ENCODE measurements around the gene DSC2.

The DSC2 gene

GRCh38 chr18:31064130-31064529, 38.1 kb downstream of the DSC2 start:
- H3K9me3 ChIP-seq (ENCODE audit: control insufficient read depth, low read length): no peaks in the 10 kb centered on the region
- peaks cover 26% of the 10 kb centered on the region for H3K36me3 ChIP-seq (ENCODE audit: control insufficient read depth, insufficient read depth, low read length)
- H3K27ac ChIP-seq (ENCODE audit: low read depth, low read length, severe bottlenecking): no peak overlapping the region
- no CpG with 5 or more reads among the region's 1 CpG for WGBS, 2 experiments (ENCODE audit: insufficient coverage in 2 of 2)
- no peak overlapping the region for H3K4me3 ChIP-seq (ENCODE audit: extremely low read depth, insufficient read depth, low read length, poor library complexity, severe bottlenecking)
- H3K4me1 ChIP-seq (ENCODE audit: control insufficient read depth, insufficient read depth, low read length, poor library complexity, severe bottlenecking): no peaks in the 10 kb centered on the region

GRCh38 chr18:31061945-31062344, 40.3 kb downstream of the DSC2 start:
- no peak overlapping the region for H3K27ac ChIP-seq (ENCODE audit: low read depth, low read length, severe bottlenecking)
- H3K4me3 ChIP-seq (ENCODE audit: extremely low read depth, insufficient read depth, low read length, poor library complexity, severe bottlenecking): no peak overlapping the region
- WGBS, 2 experiments (ENCODE audit: insufficient coverage in 2 of 2): 48 to 78% methylated on average over 2 to 3 of the region's 4 CpGs
- no peaks in the 10 kb centered on the region for H3K4me1 ChIP-seq (ENCODE audit: control insufficient read depth, insufficient read depth, low read length, poor library complexity, severe bottlenecking)
- H3K36me3 ChIP-seq (ENCODE audit: control insufficient read depth, insufficient read depth, low read length): peaks cover 8% of the 10 kb centered on the region
- no peaks in the 10 kb centered on the region for H3K9me3 ChIP-seq (ENCODE audit: control insufficient read depth, low read length)

GRCh38 chr18:31058897-31059296, 43.3 kb downstream of the DSC2 start:
- H3K36me3 ChIP-seq (ENCODE audit: control insufficient read depth, insufficient read depth, low read length): no peaks in the 10 kb centered on the region
- H3K4me3 ChIP-seq (ENCODE audit: extremely low read depth, insufficient read depth, low read length, poor library complexity, severe bottlenecking): no peak overlapping the region
- 83 to 85% methylated on average over 1 to 2 of the region's 3 CpGs for WGBS, 2 experiments (ENCODE audit: insufficient coverage in 2 of 2)
- H3K9me3 ChIP-seq (ENCODE audit: control insufficient read depth, low read length): no peaks in the 10 kb centered on the region
- H3K4me1 ChIP-seq (ENCODE audit: control insufficient read depth, insufficient read depth, low read length, poor library complexity, severe bottlenecking): no peaks in the 10 kb centered on the region
- H3K27ac ChIP-seq (ENCODE audit: low read depth, low read length, severe bottlenecking): no peak overlapping the region

GRCh38 chr18:31057917-31058316, 44.3 kb downstream of the DSC2 start:
- 100% methylated on average over 2 of the region's 4 CpGs; no CpG with 5 or more reads in 1 of the 2 experiments for WGBS, 2 experiments (ENCODE audit: insufficient coverage in 2 of 2)
- Histone ChIP-seq H3K27ac (ENCODE audit: low read depth, low read length, severe bottlenecking) (no peak overlapping the region), H3K9me3 (ENCODE audit: control insufficient read depth, low read length) (no peaks in the 10 kb centered on the region), H3K36me3 (ENCODE audit: control insufficient read depth, insufficient read depth, low read length) (no peaks in the 10 kb centered on the region), H3K4me3 (ENCODE audit: extremely low read depth, insufficient read depth, low read length, poor library complexity, severe bottlenecking) (no peak overlapping the region), H3K4me1 (ENCODE audit: control insufficient read depth, insufficient read depth, low read length, poor library complexity, severe bottlenecking) (no peaks in the 10 kb centered on the region)

- no peaks in the 10 kb centered on the region for H3K4me1 ChIP-seq (ENCODE audit: control insufficient read depth, insufficient read depth, low read length, poor library complexity, severe bottlenecking)
- WGBS, 2 experiments (ENCODE audit: insufficient coverage in 2 of 2): no CpG with 5 or more reads among the region's 5 CpGs
- no peak overlapping the region for H3K4me3 ChIP-seq (ENCODE audit: extremely low read depth, insufficient read depth, low read length, poor library complexity, severe bottlenecking)
- H3K27ac ChIP-seq (ENCODE audit: low read depth, low read length, severe bottlenecking): no peak overlapping the region
- no peaks in the 10 kb centered on the region for H3K36me3 ChIP-seq (ENCODE audit: control insufficient read depth, insufficient read depth, low read length)
- H3K9me3 ChIP-seq (ENCODE audit: control insufficient read depth, low read length): no peaks in the 10 kb centered on the region
These were observed 45.2 kb downstream of the DSC2 start for GRCh38 chr18:31057051-31057450.

GRCh38 chr18:31056296-31056695, 45.9 kb downstream of the DSC2 start:
- H3K9me3 ChIP-seq (ENCODE audit: control insufficient read depth, low read length): no peaks in the 10 kb centered on the region
- no peak overlapping the region for H3K27ac ChIP-seq (ENCODE audit: low read depth, low read length, severe bottlenecking)
- no peaks in the 10 kb centered on the region for H3K4me1 ChIP-seq (ENCODE audit: control insufficient read depth, insufficient read depth, low read length, poor library complexity, severe bottlenecking)
- H3K36me3 ChIP-seq (ENCODE audit: control insufficient read depth, insufficient read depth, low read length): no peaks in the 10 kb centered on the region
- no peak overlapping the region for H3K4me3 ChIP-seq (ENCODE audit: extremely low read depth, insufficient read depth, low read length, poor library complexity, severe bottlenecking)
- WGBS, 2 experiments (ENCODE audit: insufficient coverage in 2 of 2): 67% methylated on average over 1 of the region's 2 CpGs; no CpG with 5 or more reads in 1 of the 2 experiments

GRCh38 chr18:31050635-31051034, 51.6 kb downstream of the DSC2 start:
- Histone ChIP-seq H3K4me3 (ENCODE audit: extremely low read depth, insufficient read depth, low read length, poor library complexity, severe bottlenecking) (no peak overlapping the region), H3K9me3 (ENCODE audit: control insufficient read depth, low read length) (no peaks in the 10 kb centered on the region), H3K36me3 (ENCODE audit: control insufficient read depth, insufficient read depth, low read length) (no peaks in the 10 kb centered on the region), H3K27ac (ENCODE audit: low read depth, low read length, severe bottlenecking) (no peak overlapping the region), H3K4me1 (ENCODE audit: control insufficient read depth, insufficient read depth, low read length, poor library complexity, severe bottlenecking) (no peaks in the 10 kb centered on the region)
- 90 to 100% methylated on average over 2 of the region's 3 CpGs for WGBS, 2 experiments (ENCODE audit: insufficient coverage in 2 of 2)

- H3K4me1 ChIP-seq (ENCODE audit: control insufficient read depth, insufficient read depth, low read length, poor library complexity, severe bottlenecking): no peaks in the 10 kb centered on the region
- H3K9me3 ChIP-seq (ENCODE audit: control insufficient read depth, low read length): no peaks in the 10 kb centered on the region
- no peaks in the 10 kb centered on the region for H3K36me3 ChIP-seq (ENCODE audit: control insufficient read depth, insufficient read depth, low read length)
- WGBS, 2 experiments (ENCODE audit: insufficient coverage in 2 of 2): 76 to 86% methylated on average over 3 to 4 of the region's 4 CpGs
- no peak overlapping the region for H3K4me3 ChIP-seq (ENCODE audit: extremely low read depth, insufficient read depth, low read length, poor library complexity, severe bottlenecking)
- peak overlapping the region; percentile 24 for H3K27ac ChIP-seq (ENCODE audit: low read depth, low read length, severe bottlenecking)
These were observed 53.0 kb downstream of the DSC2 start for GRCh38 chr18:31049189-31049588.

GRCh38 chr18:31048216-31048615, 54.0 kb downstream of the DSC2 start:
- H3K9me3 ChIP-seq (ENCODE audit: control insufficient read depth, low read length): no peaks in the 10 kb centered on the region
- no peaks in the 10 kb centered on the region for H3K4me1 ChIP-seq (ENCODE audit: control insufficient read depth, insufficient read depth, low read length, poor library complexity, severe bottlenecking)
- H3K36me3 ChIP-seq (ENCODE audit: control insufficient read depth, insufficient read depth, low read length): no peaks in the 10 kb centered on the region
- no CpG with 5 or more reads among the region's 2 CpGs for WGBS, 2 experiments (ENCODE audit: insufficient coverage in 2 of 2)
- H3K27ac ChIP-seq (ENCODE audit: low read depth, low read length, severe bottlenecking): no peak overlapping the region
- no peak overlapping the region for H3K4me3 ChIP-seq (ENCODE audit: extremely low read depth, insufficient read depth, low read length, poor library complexity, severe bottlenecking)

GRCh38 chr18:31046916-31047315, 55.3 kb downstream of the DSC2 start:
- no peaks in the 10 kb centered on the region for H3K9me3 ChIP-seq (ENCODE audit: control insufficient read depth, low read length)
- H3K4me3 ChIP-seq (ENCODE audit: extremely low read depth, insufficient read depth, low read length, poor library complexity, severe bottlenecking): no peak overlapping the region
- no peaks in the 10 kb centered on the region for H3K36me3 ChIP-seq (ENCODE audit: control insufficient read depth, insufficient read depth, low read length)
- H3K4me1 ChIP-seq (ENCODE audit: control insufficient read depth, insufficient read depth, low read length, poor library complexity, severe bottlenecking): no peaks in the 10 kb centered on the region
- no peak overlapping the region for H3K27ac ChIP-seq (ENCODE audit: low read depth, low read length, severe bottlenecking)

GRCh38 chr18:31045599-31045998, 56.6 kb downstream of the DSC2 start:
- H3K27ac ChIP-seq (ENCODE audit: low read depth, low read length, severe bottlenecking): no peak overlapping the region
- H3K4me3 ChIP-seq (ENCODE audit: extremely low read depth, insufficient read depth, low read length, poor library complexity, severe bottlenecking): no peak overlapping the region
- H3K36me3 ChIP-seq (ENCODE audit: control insufficient read depth, insufficient read depth, low read length): no peaks in the 10 kb centered on the region
- 93 to 100% methylated on average over 2 to 6 of the region's 6 CpGs for WGBS, 2 experiments (ENCODE audit: insufficient coverage in 2 of 2)
- H3K9me3 ChIP-seq (ENCODE audit: control insufficient read depth, low read length): no peaks in the 10 kb centered on the region
- H3K4me1 ChIP-seq (ENCODE audit: control insufficient read depth, insufficient read depth, low read length, poor library complexity, severe bottlenecking): no peaks in the 10 kb centered on the region

All from mesodermal cell (in vitro differentiated cells).